ENCODE data around the gene SIN3A. TPM values are rescaled to one million over a fixed set of nuclear protein-coding genes. Genes with fewer than 3 reads are reported as not detected.

Gene SIN3A
- total and polyA plus RNA-seq, 2 donors (not counting 1 experiment from before 2014, with no cell fraction given), result 23.0 to 27.2 TPM

DNA sequence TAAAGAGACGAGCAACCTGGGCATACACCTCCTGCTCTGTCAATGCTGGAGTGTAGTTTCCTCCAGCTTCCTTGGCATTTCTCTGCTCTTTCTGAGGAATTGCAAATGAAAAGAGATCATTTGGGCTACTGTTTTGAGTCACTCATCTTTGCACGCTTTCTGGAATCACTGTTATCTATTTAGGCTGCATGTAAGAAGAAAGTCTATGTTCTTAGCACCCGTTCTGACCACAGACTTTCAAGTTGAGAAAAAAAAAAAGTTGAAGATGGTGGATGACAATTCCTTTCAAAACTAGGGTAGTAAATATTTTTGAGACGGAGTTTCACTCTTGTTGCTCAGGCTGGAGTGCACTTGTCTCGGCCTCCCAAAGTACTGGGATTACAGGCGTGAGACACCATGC lies 41.3 kb downstream of the SIN3A start:
- Histone ChIP-seq H3K4me2 (ENCODE audit: extremely low read depth, insufficient read depth, low read length) (no peak overlapping the region), H3K4me3 (replicated peaks in 1 of 4; ENCODE audit: control extremely low read depth in 1 of 4, insufficient read depth in 1 of 4, low read depth in 3 of 4, low read length in 4 of 4) (no peak overlapping the region), H2AFZ (ENCODE audit: low read length) (no peak overlapping the region), H3K27ac (ENCODE audit: insufficient read depth, low read length) (no peak overlapping the region), H3K36me3 (ENCODE audit: control insufficient read depth, insufficient read depth, low read length) (peaks cover 10% of the 10 kb centered on the region), H3K9ac (ENCODE audit: insufficient read depth, low read length) (no peak overlapping the region), H4K20me1 (ENCODE audit: control insufficient read depth, extremely low read depth, insufficient read depth, low read length) (peaks cover 3% of the 10 kb centered on the region), H3K9me3 (ENCODE audit: control insufficient read depth, insufficient read depth, low read depth, low read length) (no peaks in the 10 kb centered on the region), H3K79me2 (ENCODE audit: control insufficient read depth, insufficient read depth, low read length) (no peaks in the 10 kb centered on the region), H3K27me3 (ENCODE audit: control insufficient read depth, insufficient read depth, low read length) (no peaks in the 10 kb centered on the region), H3K4me1 (ENCODE audit: control insufficient read depth, extremely low read depth, insufficient read depth, low read length) (no peaks in the 10 kb centered on the region)
- DNase-seq (ENCODE audit: low read depth in 2 of 2), result no peak
- TF ChIP-seq, protein P1, sequence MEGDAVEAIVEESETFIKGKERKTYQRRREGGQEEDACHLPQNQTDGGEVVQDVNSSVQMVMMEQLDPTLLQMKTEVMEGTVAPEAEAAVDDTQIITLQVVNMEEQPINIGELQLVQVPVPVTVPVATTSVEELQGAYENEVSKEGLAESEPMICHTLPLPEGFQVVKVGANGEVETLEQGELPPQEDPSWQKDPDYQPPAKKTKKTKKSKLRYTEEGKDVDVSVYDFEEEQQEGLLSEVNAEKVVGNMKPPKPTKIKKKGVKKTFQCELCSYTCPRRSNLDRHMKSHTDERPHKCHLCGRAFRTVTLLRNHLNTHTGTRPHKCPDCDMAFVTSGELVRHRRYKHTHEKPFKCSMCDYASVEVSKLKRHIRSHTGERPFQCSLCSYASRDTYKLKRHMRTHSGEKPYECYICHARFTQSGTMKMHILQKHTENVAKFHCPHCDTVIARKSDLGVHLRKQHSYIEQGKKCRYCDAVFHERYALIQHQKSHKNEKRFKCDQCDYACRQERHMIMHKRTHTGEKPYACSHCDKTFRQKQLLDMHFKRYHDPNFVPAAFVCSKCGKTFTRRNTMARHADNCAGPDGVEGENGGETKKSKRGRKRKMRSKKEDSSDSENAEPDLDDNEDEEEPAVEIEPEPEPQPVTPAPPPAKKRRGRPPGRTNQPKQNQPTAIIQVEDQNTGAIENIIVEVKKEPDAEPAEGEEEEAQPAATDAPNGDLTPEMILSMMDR (conservative IDR thresholded peaks at IDR 0.05 in 1 of 2, IDR thresholded peaks at IDR 0.05 in 1 of 2; ENCODE audit: low read depth in 1 of 2, low read length in 2 of 2), result no peak
- no peak for TF ChIP-seq EZH2 (IDR thresholded peaks at IDR 0.05; ENCODE audit: low read length, missing control alignments)

- no peaks in the 10 kb centered on the region for H3K27me3 ChIP-seq (ENCODE audit: control insufficient read depth, insufficient read depth, low read length)
- H3K9ac ChIP-seq (ENCODE audit: insufficient read depth, low read length), result no peak overlapping the region
- no peaks in the 10 kb centered on the region for H3K4me1 ChIP-seq (ENCODE audit: control insufficient read depth, extremely low read depth, insufficient read depth, low read length)
- no peaks in the 10 kb centered on the region for H3K9me3 ChIP-seq (ENCODE audit: control insufficient read depth, insufficient read depth, low read depth, low read length)
- H3K4me2 ChIP-seq (ENCODE audit: extremely low read depth, insufficient read depth, low read length), result no peak overlapping the region
- TF ChIP-seq, protein P1 (conservative IDR thresholded peaks at IDR 0.05 in 1 of 2, IDR thresholded peaks at IDR 0.05 in 1 of 2; ENCODE audit: low read depth in 1 of 2, low read length in 2 of 2), result no peak
- no peak for TF ChIP-seq EZH2 (IDR thresholded peaks at IDR 0.05; ENCODE audit: low read length, missing control alignments)
- H2AFZ ChIP-seq (ENCODE audit: low read length), result no peak overlapping the region
- no peak for DNase-seq (ENCODE audit: low read depth in 2 of 2)
- no peak overlapping the region for H3K27ac ChIP-seq (ENCODE audit: insufficient read depth, low read length)
- no peak overlapping the region for H3K4me3 ChIP-seq (replicated peaks in 1 of 4; ENCODE audit: control extremely low read depth in 1 of 4, insufficient read depth in 1 of 4, low read depth in 3 of 4, low read length in 4 of 4)
- H3K36me3 ChIP-seq (ENCODE audit: control insufficient read depth, insufficient read depth, low read length), result peaks cover 10% of the 10 kb centered on the region
- peaks cover 3% of the 10 kb centered on the region for H4K20me1 ChIP-seq (ENCODE audit: control insufficient read depth, extremely low read depth, insufficient read depth, low read length)
- H3K79me2 ChIP-seq (ENCODE audit: control insufficient read depth, insufficient read depth, low read length), result no peaks in the 10 kb centered on the region
Observed at GRCh38 chr15:75407083-75407482, 44.4 kb downstream of the SIN3A start.

DNA sequence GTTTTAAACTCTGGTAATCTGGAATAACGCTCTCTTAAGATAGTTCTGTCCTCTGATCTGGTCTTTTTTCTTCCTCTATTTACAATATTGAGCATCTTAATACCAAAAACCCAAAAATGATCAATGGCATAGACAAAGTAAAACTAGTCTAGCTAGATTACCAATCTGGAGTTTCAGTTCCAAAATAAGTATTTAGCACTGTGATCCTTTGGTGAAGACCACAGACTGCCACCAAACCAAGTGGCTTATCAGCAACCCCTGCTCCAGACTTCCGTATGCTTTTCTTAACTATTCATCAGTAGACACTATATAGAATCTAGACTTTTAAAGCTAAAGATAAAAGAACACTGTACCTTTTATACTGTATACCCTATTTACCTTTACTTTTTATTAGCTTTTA lies 47.6 kb downstream of the SIN3A start:
- peaks cover 5% of the 10 kb centered on the region for H3K36me3 ChIP-seq (ENCODE audit: control insufficient read depth, insufficient read depth, low read length)
- no peak overlapping the region for H3K4me3 ChIP-seq (replicated peaks in 1 of 4; ENCODE audit: control extremely low read depth in 1 of 4, insufficient read depth in 1 of 4, low read depth in 3 of 4, low read length in 4 of 4)
- no peaks in the 10 kb centered on the region for H3K4me1 ChIP-seq (ENCODE audit: control insufficient read depth, extremely low read depth, insufficient read depth, low read length)
- H3K79me2 ChIP-seq (ENCODE audit: control insufficient read depth, insufficient read depth, low read length), result no peaks in the 10 kb centered on the region
- peaks cover 3% of the 10 kb centered on the region for H4K20me1 ChIP-seq (ENCODE audit: control insufficient read depth, extremely low read depth, insufficient read depth, low read length)
- no peak overlapping the region for H3K27ac ChIP-seq (ENCODE audit: insufficient read depth, low read length)
- H3K9ac ChIP-seq (ENCODE audit: insufficient read depth, low read length), result no peak overlapping the region
- no peak for DNase-seq (ENCODE audit: low read depth in 2 of 2)
- no peak overlapping the region for H2AFZ ChIP-seq (ENCODE audit: low read length)
- H3K27me3 ChIP-seq (ENCODE audit: control insufficient read depth, insufficient read depth, low read length), result no peaks in the 10 kb centered on the region
- no peak overlapping the region for H3K4me2 ChIP-seq (ENCODE audit: extremely low read depth, insufficient read depth, low read length)
- TF ChIP-seq, protein P1 (conservative IDR thresholded peaks at IDR 0.05 in 1 of 2, IDR thresholded peaks at IDR 0.05 in 1 of 2; ENCODE audit: low read depth in 1 of 2, low read length in 2 of 2), result no peak
- no peak for TF ChIP-seq EZH2 (IDR thresholded peaks at IDR 0.05; ENCODE audit: low read length, missing control alignments)
- no peaks in the 10 kb centered on the region for H3K9me3 ChIP-seq (ENCODE audit: control insufficient read depth, insufficient read depth, low read depth, low read length)
